Heart left ventricle (tissue), 16 donors: ENCODE measurements around the gene ADARB1. TPM values are rescaled to one million over a fixed set of nuclear protein-coding genes. Genes with fewer than 3 reads are reported as not detected.
"Not testable (repeated sequence)": the region's sequence is repeated elsewhere in the genome, so short reads cannot be mapped to it uniquely, and the experiment has no call there.

Experiments
- ATAC-seq, 4 donors: fragments of 200-7000 bp; cut with Tn5 transposase; one replicate each; pipeline ENCODE4 v1.9.1; 2020 to 2022; ENCODE audit warnings: moderate library complexity in 4 of 4, mild to moderate bottlenecking in 3 of 4, moderate number of reproducible peaks in 1 of 4
- DNase-seq, 5 donors: peaks; one replicate each; pipeline ENCODE4 v3.0.0-alpha.2; 2020
- H3K27ac ChIP-seq, 12 donors: fragments of 200-600 bp; sonication (generic) in 4 of 12; one replicate each; pipeline versions ENCODE4 v1.5.0 to v1.8.0; 2016 to 2022; ENCODE audit warnings: mild to moderate bottlenecking in 2 of 12
- H3K27me3 ChIP-seq, 9 donors: fragments of 200-600 bp; sonication (generic) in 2 of 9; one replicate each; pipeline versions ENCODE4 v1.5.1 to v1.8.0; 2016 to 2022; ENCODE audit warnings: mild to moderate bottlenecking in 3 of 9
- H3K36me3 ChIP-seq, 9 donors: fragments of 200-600 bp; sonication (generic) in 2 of 9; one replicate each; pipeline versions ENCODE4 v1.5.0 to v1.8.0; 2018 to 2022; ENCODE audit warnings: mild to moderate bottlenecking in 2 of 9
- H3K4me1 ChIP-seq, 12 donors: fragments of 200-600 bp; sonication (generic) in 4 of 12; one replicate each; pipeline versions ENCODE4 v1.5.0 to v1.8.0; 2016 to 2022; ENCODE audit warnings: mild to moderate bottlenecking in 3 of 12
- H3K4me3 ChIP-seq, 12 donors: fragments of 200-600 bp; sonication (generic) in 4 of 12; one replicate each; pipeline versions ENCODE4 v1.5.0 to v1.8.0; 2017 to 2022; ENCODE audit warnings: mild to moderate bottlenecking in 9 of 12, moderate library complexity in 4 of 12
- H3K9me3 ChIP-seq, 12 donors: fragments of 200-600 bp; sonication (generic) in 4 of 12; one replicate each; pipeline versions ENCODE4 v1.5.0 to v1.8.0; 2016 to 2022; ENCODE audit warnings: mild to moderate bottlenecking in 1 of 12
- POLR2A ChIP-seq, 2 donors: fragments of 450-650 bp; IDR thresholded peaks; one replicate each; pipeline ENCODE4 v1.6.1; 2017; ENCODE audit warnings: antibody characterized with exemption in 2 of 2, mild to moderate bottlenecking in 2 of 2, moderate library complexity in 2 of 2
- WGBS, 4 donors: extraction: QIAGEN DNeasy Blood & Tissue Kit in 2 of 4; methylation state at CpG; one replicate each; pipeline versions ENCODE4 v1.1.5 to v1.1.7; 2013 to 2018; 5-methylcytosine and 5-hydroxymethylcytosine counted together
- intact Hi-C, 10 donors: fragments of 100-400 bp; cut with DNase I; formaldehyde crosslinking; loops; one replicate each; pipeline versions ENCODE4 v1.11.1 to v1.14.2; 2022
- polyA plus RNA-seq, 2 donors: library from polyadenylated mRNA; stranded (reverse); fragments of 200-250 nt; gene quantifications; one replicate each; pipeline ENCODE4 v1.2.3, GENCODE V29; 2013
- total RNA-seq, 9 donors: library from RNA; depleted of rRNA in 2 of 9; stranded (reverse); fragments of >200 nt in 2 of 9; fragmentation: NEBNext Ultra II Directional in 3 of 9; extraction: Animal tissue kit (Norgen Biotek cat#: 25700) in 3 of 9; gene quantifications; one replicate each; pipeline versions ENCODE4 v1.1.0 to v1.2.4, GENCODE V29; 2016 to 2023
- TF ChIP-seq, protein P1 (sequence below), 12 donors: fragments of 200-600 bp; sonication (generic) in 4 of 12; IDR thresholded peaks; one replicate each; pipeline versions ENCODE4 v1.5.0 to v1.8.0; 2018 to 2022; ENCODE audit warnings: antibody characterized with exemption in 12 of 12, mild to moderate bottlenecking in 5 of 12
- donor health status: ischemic (EF 13 %, LVEDD 7.1; RV severe dilation, severe dysfunction).
- donor health status: healthy with polysubstance abuse.
- donor health status: DM: no; HTN: yes; CAD: no.
- donor health status: DM: no; HTN: no; CAD: no.
- donor health status: ischemic (EF 25% LVEDD 6.9; RV normal size, moderate dysfunction).
- donor health status: ischemic (EF 25% LVEDD 5.7; RV mildly dilated, moderate dysfunction).
- donor health status: healthy.
- donor health status: DM: yes; HTN: yes; CAD: no.
- donor health status: ischemic (EF 35%, LVEDD 5.7; RV mildly dilated, moderate dysfunction).
- donor health status: nonischemic (EF 11% LVEDD 7.7; RV severe dilation, severe dysfunction).
- donor health status: DM: yes; HTN: yes; CAD: no.
- donor health status: PGD.
- donor health status: ischemic (EF 29% LVEDD 5.4; RV normal size, mild dysfunction).
- donor health status: nonischemic (EF 23%, LVEDD 6.1; RV moderate dilation, normal function).

The ADARB1 gene
- total and polyA plus RNA-seq, 11 donors: 6.9 to 16.3 (median 12.0) TPM

- 89 to 96% (median 94%) methylated on average over 13 to 21 of the region's 21 CpGs for WGBS, 4 donors
- Histone ChIP-seq H3K4me1 (peaks cover 0 to 32% (median 15%) of the 10 kb centered on the region in 12 donors), H3K9me3 (peaks cover 0 to 23% (median 0%) of the 10 kb centered on the region in 12 donors), H3K27me3 (no peaks in the 10 kb centered on the region), H3K27ac (no peak overlapping the region), H3K4me3 (no peak overlapping the region), H3K36me3 (no peaks in the 10 kb centered on the region)
- TF ChIP-seq, protein P1, sequence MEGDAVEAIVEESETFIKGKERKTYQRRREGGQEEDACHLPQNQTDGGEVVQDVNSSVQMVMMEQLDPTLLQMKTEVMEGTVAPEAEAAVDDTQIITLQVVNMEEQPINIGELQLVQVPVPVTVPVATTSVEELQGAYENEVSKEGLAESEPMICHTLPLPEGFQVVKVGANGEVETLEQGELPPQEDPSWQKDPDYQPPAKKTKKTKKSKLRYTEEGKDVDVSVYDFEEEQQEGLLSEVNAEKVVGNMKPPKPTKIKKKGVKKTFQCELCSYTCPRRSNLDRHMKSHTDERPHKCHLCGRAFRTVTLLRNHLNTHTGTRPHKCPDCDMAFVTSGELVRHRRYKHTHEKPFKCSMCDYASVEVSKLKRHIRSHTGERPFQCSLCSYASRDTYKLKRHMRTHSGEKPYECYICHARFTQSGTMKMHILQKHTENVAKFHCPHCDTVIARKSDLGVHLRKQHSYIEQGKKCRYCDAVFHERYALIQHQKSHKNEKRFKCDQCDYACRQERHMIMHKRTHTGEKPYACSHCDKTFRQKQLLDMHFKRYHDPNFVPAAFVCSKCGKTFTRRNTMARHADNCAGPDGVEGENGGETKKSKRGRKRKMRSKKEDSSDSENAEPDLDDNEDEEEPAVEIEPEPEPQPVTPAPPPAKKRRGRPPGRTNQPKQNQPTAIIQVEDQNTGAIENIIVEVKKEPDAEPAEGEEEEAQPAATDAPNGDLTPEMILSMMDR (IDR thresholded peaks at IDR 0.05): no peak
- no peak for TF ChIP-seq POLR2A (IDR thresholded peaks at IDR 0.05)
- intact Hi-C loops: no loop called here
- DNase-seq: no peak
- no peak for ATAC-seq
Measured at GRCh38 chr21:45027241-45028196, 46.9 kb upstream of the ADARB1 start.

DNA sequence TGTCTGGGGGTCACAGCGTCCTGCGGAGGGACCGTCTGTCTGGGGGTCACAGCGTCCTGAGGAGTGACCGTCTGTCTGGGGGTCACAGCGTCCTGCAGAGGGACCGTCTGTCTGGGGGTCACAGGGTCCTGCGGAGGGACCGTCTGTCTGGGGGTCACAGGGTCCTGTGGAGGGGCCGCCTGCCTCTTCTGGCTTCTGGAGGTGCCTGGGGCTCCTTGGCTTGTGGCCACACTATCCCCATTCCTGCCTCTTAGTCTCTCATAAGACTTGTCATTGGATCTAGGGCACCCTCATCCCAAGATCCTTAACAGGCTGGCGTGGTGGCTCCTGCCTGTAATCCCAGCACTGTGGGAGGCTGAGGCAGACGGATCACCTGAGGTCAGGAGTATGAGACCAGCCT is 45.7 kb upstream of the ADARB1 start:
- H3K27me3 ChIP-seq, H3K4me3 ChIP-seq, ATAC-seq, DNase-seq, H3K27ac ChIP-seq, H3K36me3 ChIP-seq, intact Hi-C loops: not testable (repeated sequence)
- Histone ChIP-seq H3K9me3 (peaks cover 0 to 12% (median 0%) of the 10 kb centered on the region in 12 donors), H3K4me1 (peaks cover 4 to 41% (median 23%) of the 10 kb centered on the region in 12 donors)
- WGBS, 4 donors: 90 to 98% (median 95%) methylated on average over 6 to 12 of the region's 12 CpGs

- Histone ChIP-seq H3K36me3 (no peaks in the 10 kb centered on the region), H3K27me3 (no peaks in the 10 kb centered on the region), H3K4me3 (no peak overlapping the region), H3K4me1 (peaks cover 5 to 49% (median 29%) of the 10 kb centered on the region in 12 donors), H3K27ac (peak overlapping the region in 2 of 12 donors; percentile 20 to 53), H3K9me3 (peaks cover 0 to 4% (median 0%) of the 10 kb centered on the region in 12 donors)
- no peak for TF ChIP-seq POLR2A (IDR thresholded peaks at IDR 0.05)
- TF ChIP-seq, protein P1 (IDR thresholded peaks at IDR 0.05): no peak
- ATAC-seq: peak in 3 of 4 donors; percentile 70 to 74 (median 72)
- intact Hi-C loops: no loop called here
- WGBS, 4 donors: 55 to 81% (median 78%) methylated on average over 7 to 14 of the region's 14 CpGs
- DNase-seq: peak in 4 of 5 donors; percentile 37 to 65 (median 52)
Measured at GRCh38 chr21:45029298-45029947, 45.0 kb upstream of the ADARB1 start.

DNA sequence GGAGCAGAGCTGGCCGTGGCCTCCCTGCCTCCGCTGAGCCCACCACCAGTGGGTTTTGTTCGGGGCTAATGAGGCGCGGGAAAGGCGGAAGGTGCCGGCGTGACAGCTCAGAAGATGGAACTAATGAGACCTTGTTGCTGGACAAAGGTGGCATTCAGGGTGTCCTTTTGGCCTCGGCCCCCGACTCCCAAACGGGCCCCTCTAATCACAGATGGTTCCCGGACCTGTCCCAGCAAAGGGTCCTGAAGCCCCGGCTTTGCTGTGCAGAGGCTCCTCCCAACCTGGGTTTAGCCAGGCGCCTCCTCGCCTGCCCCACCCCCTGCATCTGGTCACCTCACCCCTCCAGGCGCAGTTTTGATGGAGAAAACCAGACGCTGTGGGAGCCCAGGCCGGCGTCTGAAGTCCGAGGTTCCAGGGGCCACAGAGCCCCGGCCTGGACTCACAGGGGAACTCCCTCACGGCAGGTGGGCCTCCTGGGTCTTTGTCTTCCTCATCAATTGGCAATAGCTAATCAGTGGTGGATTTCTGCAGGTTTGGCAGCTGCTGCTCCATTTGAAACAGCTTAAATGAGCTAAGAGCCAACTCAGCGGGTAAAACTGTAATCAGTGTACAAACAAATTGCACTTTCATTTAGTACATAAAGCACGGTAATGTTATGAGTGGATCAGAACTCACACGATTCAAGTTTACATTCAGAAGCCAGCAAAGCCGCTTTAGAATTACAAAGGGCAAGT is 44.3 kb upstream of the ADARB1 start:
- DNase-seq (no peak), ATAC-seq (no peak)
- Histone ChIP-seq H3K4me3 (peak overlapping the region in 2 of 12 donors; percentile 0 to 1), H3K27me3 (no peaks in the 10 kb centered on the region), H3K36me3 (no peaks in the 10 kb centered on the region), H3K4me1 (peaks cover 5 to 53% (median 30%) of the 10 kb centered on the region in 12 donors), H3K27ac (peak overlapping the region in 3 of 12 donors; percentile 9 to 53 (median 20)), H3K9me3 (no peaks in the 10 kb centered on the region)
- TF ChIP-seq, protein P1 (IDR thresholded peaks at IDR 0.05): no peak
- no peak for TF ChIP-seq POLR2A (IDR thresholded peaks at IDR 0.05)
- 72 to 88% (median 86%) methylated on average over 9 to 26 of the region's 26 CpGs for WGBS, 4 donors
- intact Hi-C loops: loop anchor here in 1 of 10 donors (5.0 kb wide), 1 partner anchor 97 kb away; no protein-coding TSS in a partner anchor
